ENCODE results near the gene CACNA2D4. TPM values are rescaled to one million over a fixed set of nuclear protein-coding genes. Genes with fewer than 3 reads are reported as not detected.

Gene CACNA2D4
- total and polyA plus RNA-seq, 12 donors, result 0.54 to 9.1 (median 3.1) TPM

DNA sequence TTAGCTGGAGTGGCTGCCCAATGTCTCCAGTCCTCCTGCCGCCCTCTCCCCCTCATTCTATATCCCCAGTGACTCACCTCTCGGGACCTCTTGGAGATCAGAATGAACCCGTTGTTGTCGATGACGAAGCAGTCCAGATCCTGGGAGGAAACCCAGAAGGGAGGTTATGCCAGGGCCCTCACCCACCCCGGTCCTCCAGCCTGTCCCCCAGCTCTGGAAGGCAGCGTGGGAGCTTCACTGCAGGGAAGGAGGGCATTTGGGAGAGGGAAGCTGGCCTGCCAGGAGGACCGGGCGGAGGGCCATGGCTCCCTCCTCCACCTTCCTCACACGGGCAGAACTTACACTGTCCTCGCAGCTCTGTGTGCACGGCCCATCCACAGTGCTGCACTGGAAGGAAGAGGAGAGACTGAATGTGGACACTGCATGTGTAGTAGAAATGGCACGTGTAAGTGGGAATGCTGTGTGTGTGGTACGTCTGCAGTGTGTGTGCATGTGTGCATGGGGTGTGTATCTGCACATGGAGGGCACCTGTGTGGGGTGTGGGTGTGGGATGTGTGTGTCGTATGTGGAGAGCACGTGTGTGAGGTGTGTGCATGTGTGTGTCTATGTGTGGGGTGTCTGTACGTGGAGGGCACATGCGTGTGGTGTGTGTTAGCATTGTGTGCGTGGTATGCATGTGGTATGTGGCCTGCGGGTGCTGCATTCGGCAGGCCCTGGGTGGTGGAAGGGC is 108.1 kb downstream of the CACNA2D4 start:
- WGBS, 4 donors, result 86 to 88% (median 87%) methylated on average over 17 to 21 of the region's 21 CpGs
- H3K4me1 ChIP-seq (replicated peaks in 1 of 2), result no peaks in the 10 kb centered on the region
- no peak overlapping the region for H3K4me3 ChIP-seq
- no peaks in the 10 kb centered on the region for H3K9me3 ChIP-seq (replicated peaks in 1 of 3)
- H3K36me3 ChIP-seq (replicated peaks in 1 of 2), result no peaks in the 10 kb centered on the region
- no peak for TF ChIP-seq POLR2A (IDR thresholded peaks at IDR 0.05)
- TF ChIP-seq, protein P1, sequence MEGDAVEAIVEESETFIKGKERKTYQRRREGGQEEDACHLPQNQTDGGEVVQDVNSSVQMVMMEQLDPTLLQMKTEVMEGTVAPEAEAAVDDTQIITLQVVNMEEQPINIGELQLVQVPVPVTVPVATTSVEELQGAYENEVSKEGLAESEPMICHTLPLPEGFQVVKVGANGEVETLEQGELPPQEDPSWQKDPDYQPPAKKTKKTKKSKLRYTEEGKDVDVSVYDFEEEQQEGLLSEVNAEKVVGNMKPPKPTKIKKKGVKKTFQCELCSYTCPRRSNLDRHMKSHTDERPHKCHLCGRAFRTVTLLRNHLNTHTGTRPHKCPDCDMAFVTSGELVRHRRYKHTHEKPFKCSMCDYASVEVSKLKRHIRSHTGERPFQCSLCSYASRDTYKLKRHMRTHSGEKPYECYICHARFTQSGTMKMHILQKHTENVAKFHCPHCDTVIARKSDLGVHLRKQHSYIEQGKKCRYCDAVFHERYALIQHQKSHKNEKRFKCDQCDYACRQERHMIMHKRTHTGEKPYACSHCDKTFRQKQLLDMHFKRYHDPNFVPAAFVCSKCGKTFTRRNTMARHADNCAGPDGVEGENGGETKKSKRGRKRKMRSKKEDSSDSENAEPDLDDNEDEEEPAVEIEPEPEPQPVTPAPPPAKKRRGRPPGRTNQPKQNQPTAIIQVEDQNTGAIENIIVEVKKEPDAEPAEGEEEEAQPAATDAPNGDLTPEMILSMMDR (IDR thresholded peaks at IDR 0.05), result no peak
- intact Hi-C loops (cut with DNase I), result no loop called here
- peak overlapping the region in 1 of 5 donors; percentile 46 for H3K27ac ChIP-seq
- DNase-seq, result no peak
- no peaks in the 10 kb centered on the region for H3K27me3 ChIP-seq

DNA sequence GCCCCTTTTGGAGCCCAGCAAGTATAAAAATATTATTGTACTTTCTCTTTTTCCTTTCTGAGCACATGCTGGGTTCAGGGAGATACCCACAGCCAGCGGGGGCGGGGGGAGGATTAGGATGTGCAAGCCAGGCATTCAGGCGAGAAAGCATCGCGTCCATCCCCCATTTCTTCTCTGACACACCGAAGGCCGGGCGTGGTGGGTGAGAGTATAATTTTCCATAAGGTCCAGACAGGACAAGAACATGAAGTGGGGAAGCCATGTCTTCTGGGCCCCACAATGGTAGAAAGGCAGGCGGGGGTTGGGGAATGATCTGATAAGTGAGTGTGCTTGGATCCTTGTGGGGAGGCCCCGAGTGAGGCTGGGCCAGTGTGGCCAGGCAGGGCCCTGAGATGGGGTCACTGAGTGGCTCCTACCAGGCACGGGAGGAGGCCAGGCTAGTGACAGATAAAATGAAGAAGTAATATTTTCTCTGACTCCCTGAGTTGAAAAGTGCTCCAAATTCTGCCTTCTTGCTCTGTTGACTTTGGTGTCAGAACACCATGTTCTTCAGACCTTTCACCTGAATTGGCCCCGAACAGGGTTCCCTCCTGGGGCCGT is 108.8 kb downstream of the CACNA2D4 start:
- intact Hi-C loops (cut with DNase I), result loop anchor here in 1 of 2 donors (5.0 kb wide), 1 partner anchor 123 kb away; no protein-coding TSS in a partner anchor
- H3K27ac ChIP-seq, result peak overlapping the region in 1 of 5 donors; percentile 46
- H3K36me3 ChIP-seq (replicated peaks in 1 of 2), result no peaks in the 10 kb centered on the region
- TF ChIP-seq, protein P1 (IDR thresholded peaks at IDR 0.05), result no peak
- TF ChIP-seq POLR2A (IDR thresholded peaks at IDR 0.05), result no peak
- no peak overlapping the region for H3K4me3 ChIP-seq
- DNase-seq, result no peak
- no peaks in the 10 kb centered on the region for H3K9me3 ChIP-seq (replicated peaks in 1 of 3)
- no peaks in the 10 kb centered on the region for H3K27me3 ChIP-seq
- WGBS, 4 donors, result 83 to 90% (median 88%) methylated on average over 13 of the region's 13 CpGs
- peaks cover 0 to under 1% of the 10 kb centered on the region in 2 donors for H3K4me1 ChIP-seq (replicated peaks in 1 of 2)

DNA sequence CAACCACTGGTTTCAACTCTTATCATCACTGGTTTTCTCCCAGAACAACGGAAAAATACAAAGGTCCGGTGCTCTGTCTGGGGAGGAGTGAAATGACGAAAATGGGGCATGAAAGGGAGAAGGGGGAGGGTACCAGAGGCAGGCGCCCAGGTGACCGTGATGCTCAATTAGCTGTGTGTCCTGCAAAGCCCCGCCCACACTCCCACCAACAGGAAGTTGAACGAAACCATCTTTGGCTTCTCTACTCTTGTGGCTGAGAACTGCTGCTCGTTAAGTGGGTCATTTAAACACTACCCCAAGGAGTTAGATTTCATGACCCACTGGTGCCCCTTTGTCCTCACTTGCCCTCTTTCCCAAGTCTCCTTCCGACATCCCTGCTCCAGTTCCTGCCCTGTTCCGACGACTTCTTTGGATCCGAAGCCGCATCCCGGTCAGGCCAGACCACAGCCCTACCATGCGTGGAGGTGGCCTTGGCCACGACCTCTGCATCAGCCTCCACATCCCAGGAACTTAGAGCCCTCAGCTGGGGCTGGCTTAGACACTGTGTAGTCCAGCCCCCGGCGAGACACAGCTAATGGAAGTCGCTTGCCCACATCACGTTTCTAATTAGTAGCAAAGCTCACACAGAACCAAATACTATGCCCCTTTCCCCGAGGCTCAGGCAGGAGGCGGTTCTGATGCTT is 109.5 kb downstream of the CACNA2D4 start:
- Histone ChIP-seq H3K27ac (no peak overlapping the region), H3K27me3 (no peaks in the 10 kb centered on the region), H3K36me3 (replicated peaks in 1 of 2) (no peaks in the 10 kb centered on the region), H3K4me3 (no peak overlapping the region), H3K9me3 (replicated peaks in 1 of 3) (no peaks in the 10 kb centered on the region), H3K4me1 (replicated peaks in 1 of 2) (peaks cover 0 to 3% of the 10 kb centered on the region in 2 donors)
- DNase-seq, result no peak
- TF ChIP-seq, protein P1 (IDR thresholded peaks at IDR 0.05), result no peak
- TF ChIP-seq POLR2A (IDR thresholded peaks at IDR 0.05), result no peak
- WGBS, 4 donors, result 78 to 87% (median 85%) methylated on average over 22 of the region's 22 CpGs
- intact Hi-C loops (cut with DNase I), result loop anchor here in 1 of 2 donors (5.0 kb wide), 1 partner anchor 123 kb away; no protein-coding TSS in a partner anchor

Data from adrenal gland (tissue), 12 donors.